Upper lobe of left lung (tissue), 4 donors: Measurements from ENCODE around the gene GLP2R.
A peak's percentile ranks its signal among the peaks of the same experiment; 100 is the strongest.

Experiments used
- EP300 ChIP-seq, 4 donors: sonication (generic); formaldehyde crosslinking; IDR thresholded peaks; one replicate each; pipeline ENCODE4 v1.5.1; 2017; ENCODE audit warnings: antibody characterized with exemption in 4 of 4, control low read depth in 2 of 4
- POLR2A ChIP-seq, 4 donors: fragments of 450-650 bp; IDR thresholded peaks; one replicate each; pipeline ENCODE4 v1.5.1; 2016 to 2017; ENCODE audit warnings: antibody characterized with exemption in 4 of 4, mild to moderate bottlenecking in 2 of 4
- POLR2AphosphoS5 ChIP-seq, 2 donors: sonication (generic); formaldehyde crosslinking; IDR thresholded peaks; one replicate each; pipeline ENCODE4 v1.5.1; 2017; ENCODE audit warnings: antibody characterized with exemption in 2 of 2
- TF ChIP-seq, protein P1 (sequence below), 6 experiments: fragments of 450-650 bp in 4 of 6; fragments of 200-600 bp in 2 of 6; sonication (generic) in 2 of 6; IDR thresholded peaks; one replicate each; pipeline ENCODE4 v1.5.1; 2016 to 2019; ENCODE audit warnings: antibody characterized with exemption in 6 of 6

DNA sequence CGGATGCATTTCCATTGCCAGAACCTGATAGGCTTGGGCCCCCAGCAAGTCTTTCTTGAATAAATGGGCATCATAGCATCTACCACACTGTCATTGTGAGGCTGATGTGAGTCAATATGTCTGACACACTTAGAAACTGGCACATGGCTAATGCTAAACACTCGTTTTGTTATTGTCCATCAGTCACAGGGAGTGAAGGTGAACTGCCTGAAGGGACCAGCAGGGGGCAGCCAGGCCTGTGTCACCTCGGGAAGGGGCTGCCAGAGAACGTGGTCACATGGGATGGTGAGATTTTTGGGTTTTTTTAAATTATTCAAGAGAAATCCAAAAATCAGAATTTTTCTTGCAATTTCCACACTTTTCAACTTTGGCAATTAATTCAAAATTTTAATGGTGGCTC is 80.2 kb downstream of the GLP2R start:
- TF ChIP-seq, protein P1, sequence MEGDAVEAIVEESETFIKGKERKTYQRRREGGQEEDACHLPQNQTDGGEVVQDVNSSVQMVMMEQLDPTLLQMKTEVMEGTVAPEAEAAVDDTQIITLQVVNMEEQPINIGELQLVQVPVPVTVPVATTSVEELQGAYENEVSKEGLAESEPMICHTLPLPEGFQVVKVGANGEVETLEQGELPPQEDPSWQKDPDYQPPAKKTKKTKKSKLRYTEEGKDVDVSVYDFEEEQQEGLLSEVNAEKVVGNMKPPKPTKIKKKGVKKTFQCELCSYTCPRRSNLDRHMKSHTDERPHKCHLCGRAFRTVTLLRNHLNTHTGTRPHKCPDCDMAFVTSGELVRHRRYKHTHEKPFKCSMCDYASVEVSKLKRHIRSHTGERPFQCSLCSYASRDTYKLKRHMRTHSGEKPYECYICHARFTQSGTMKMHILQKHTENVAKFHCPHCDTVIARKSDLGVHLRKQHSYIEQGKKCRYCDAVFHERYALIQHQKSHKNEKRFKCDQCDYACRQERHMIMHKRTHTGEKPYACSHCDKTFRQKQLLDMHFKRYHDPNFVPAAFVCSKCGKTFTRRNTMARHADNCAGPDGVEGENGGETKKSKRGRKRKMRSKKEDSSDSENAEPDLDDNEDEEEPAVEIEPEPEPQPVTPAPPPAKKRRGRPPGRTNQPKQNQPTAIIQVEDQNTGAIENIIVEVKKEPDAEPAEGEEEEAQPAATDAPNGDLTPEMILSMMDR (IDR thresholded peaks at IDR 0.05), result peak in 4 of 6 experiments; percentile 16 to 46 (median 33)
- TF ChIP-seq POLR2A (IDR thresholded peaks at IDR 0.05), result no peak
- TF ChIP-seq EP300 (IDR thresholded peaks at IDR 0.05), result no peak
- TF ChIP-seq POLR2AphosphoS5 (IDR thresholded peaks at IDR 0.05), result no peak
